Measurements from ENCODE around the gene PRKG1. TPM values are rescaled to one million over a fixed set of nuclear protein-coding genes. Genes with fewer than 3 reads are reported as not detected.

Gene PRKG1
- total and polyA plus RNA-seq, 2 of the 8 experiments (the other 6 are each of a cell fraction or from before 2014, with no cell fraction given) = 4.2 to 15.2 TPM

GRCh38 chr10:52213321-52213752 lies 1139.0 kb downstream of the PRKG1 start (continued):
- TF ChIP-seq RNF2 (IDR thresholded peaks at IDR 0.05; ENCODE audit: borderline replicate concordance, low read depth, low read length, missing control alignments, poor library complexity, severe bottlenecking) = no peak
- no peak for TF ChIP-seq E2F6 (IDR thresholded peaks at IDR 0.05)
- TF ChIP-seq USF2 (IDR thresholded peaks at IDR 0.05; ENCODE audit: low read length) = no peak

Measured in H1 (cell line).